ENCODE measurements around the gene PCSK6.

PCSK6 gene

DNA sequence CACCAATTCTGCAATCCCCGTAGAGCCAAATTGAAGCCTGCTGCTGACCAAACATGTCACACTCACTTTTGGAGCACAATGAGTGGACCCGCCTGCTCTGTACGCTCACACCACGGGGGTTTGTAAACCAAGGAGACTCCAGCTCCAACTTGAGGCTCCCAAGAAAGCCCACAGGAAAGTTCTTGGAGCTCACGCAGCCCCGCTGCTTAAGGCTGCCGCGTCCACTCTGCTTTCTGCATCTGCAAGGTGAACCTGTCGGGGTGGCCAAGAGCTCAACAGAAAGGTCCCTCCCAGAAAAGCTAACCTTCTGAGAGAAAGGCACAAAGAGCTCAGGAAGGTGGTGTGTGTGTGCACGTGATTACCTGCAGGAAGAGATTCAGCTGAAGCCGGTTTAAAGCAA, 94.9 kb downstream of the PCSK6 start:
- no peak for DNase-seq (ENCODE audit: extremely low spot score)
- TF ChIP-seq, protein P1, sequence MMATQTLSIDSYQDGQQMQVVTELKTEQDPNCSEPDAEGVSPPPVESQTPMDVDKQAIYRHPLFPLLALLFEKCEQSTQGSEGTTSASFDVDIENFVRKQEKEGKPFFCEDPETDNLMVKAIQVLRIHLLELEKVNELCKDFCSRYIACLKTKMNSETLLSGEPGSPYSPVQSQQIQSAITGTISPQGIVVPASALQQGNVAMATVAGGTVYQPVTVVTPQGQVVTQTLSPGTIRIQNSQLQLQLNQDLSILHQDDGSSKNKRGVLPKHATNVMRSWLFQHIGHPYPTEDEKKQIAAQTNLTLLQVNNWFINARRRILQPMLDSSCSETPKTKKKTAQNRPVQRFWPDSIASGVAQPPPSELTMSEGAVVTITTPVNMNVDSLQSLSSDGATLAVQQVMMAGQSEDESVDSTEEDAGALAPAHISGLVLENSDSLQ (IDR thresholded peaks at IDR 0.05) = no peak
- TF ChIP-seq ZNF384 (IDR thresholded peaks at IDR 0.05) (no peak), FOXK2 (IDR thresholded peaks at IDR 0.05) (no peak), NFRKB (IDR thresholded peaks at IDR 0.05) (no peak), FOXM1 (IDR thresholded peaks at IDR 0.05; ENCODE audit: borderline replicate concordance) (no peak), HDGF (IDR thresholded peaks at IDR 0.05; ENCODE audit: borderline replicate concordance) (no peak), SUZ12 (IDR thresholded peaks at IDR 0.05) (no peak), SP1 (IDR thresholded peaks at IDR 0.05) (no peak)
- POLR2A ChIA-PET = no interaction called here
- CTCF ChIA-PET = no interaction called here

- no peak for DNase-seq (ENCODE audit: extremely low spot score)
- POLR2A ChIA-PET = no interaction called here
- TF ChIP-seq CTBP1 (IDR thresholded peaks at IDR 0.05; ENCODE audit: borderline replicate concordance) (no peak), LEF1 (IDR thresholded peaks at IDR 0.05; ENCODE audit: borderline replicate concordance) (no peak), NFRKB (IDR thresholded peaks at IDR 0.05) (no peak), FOXK2 (IDR thresholded peaks at IDR 0.05) (no peak), ARNT (IDR thresholded peaks at IDR 0.05) (no peak), L3MBTL2 (conservative IDR thresholded peaks at IDR 0.05) (no peak), TARDBP (IDR thresholded peaks at IDR 0.05) (no peak), BHLHE40 (IDR thresholded peaks at IDR 0.05; ENCODE audit: borderline replicate concordance) (no peak), ZNF384 (IDR thresholded peaks at IDR 0.05) (no peak), FOXA1 (IDR thresholded peaks at IDR 0.05) (no peak), SP1 (IDR thresholded peaks at IDR 0.05) (no peak), FOXM1 (IDR thresholded peaks at IDR 0.05; ENCODE audit: borderline replicate concordance) (no peak), SUZ12 (IDR thresholded peaks at IDR 0.05) (no peak), HDGF (IDR thresholded peaks at IDR 0.05; ENCODE audit: borderline replicate concordance) (no peak)
- TF ChIP-seq, protein P1 (IDR thresholded peaks at IDR 0.05) = no peak
- CTCF ChIA-PET = no interaction called here
These were observed 95.4 kb downstream of the PCSK6 start for GRCh38 chr15:101394056-101394630.

- DNase-seq (ENCODE audit: extremely low spot score) = no peak
- TF ChIP-seq ELF4 (IDR thresholded peaks at IDR 0.05) = no peak
- TF ChIP-seq HDGF (IDR thresholded peaks at IDR 0.05; ENCODE audit: borderline replicate concordance) = no peak
- no peak for TF ChIP-seq SP1 (IDR thresholded peaks at IDR 0.05)
- TF ChIP-seq LEF1 (IDR thresholded peaks at IDR 0.05; ENCODE audit: borderline replicate concordance) = no peak
- CTCF ChIA-PET = no interaction called here
- POLR2A ChIA-PET = no interaction called here
These were observed 96.3 kb downstream of the PCSK6 start for GRCh38 chr15:101393172-101393571.

GRCh38 chr15:101391981-101392640, 97.4 kb downstream of the PCSK6 start:
- POLR2A ChIA-PET = no interaction called here
- no peak for DNase-seq (ENCODE audit: extremely low spot score)
- TF ChIP-seq TARDBP (IDR thresholded peaks at IDR 0.05) (no peak), BHLHE40 (IDR thresholded peaks at IDR 0.05; ENCODE audit: borderline replicate concordance) (no peak), ZNF384 (IDR thresholded peaks at IDR 0.05) (no peak), ARNT (IDR thresholded peaks at IDR 0.05) (no peak), LEF1 (IDR thresholded peaks at IDR 0.05; ENCODE audit: borderline replicate concordance) (no peak), SP1 (IDR thresholded peaks at IDR 0.05) (no peak), SUZ12 (IDR thresholded peaks at IDR 0.05) (no peak), NFRKB (IDR thresholded peaks at IDR 0.05) (no peak), FOXA1 (IDR thresholded peaks at IDR 0.05) (no peak), CTBP1 (IDR thresholded peaks at IDR 0.05; ENCODE audit: borderline replicate concordance) (no peak), HDGF (IDR thresholded peaks at IDR 0.05; ENCODE audit: borderline replicate concordance) (no peak), FOXK2 (IDR thresholded peaks at IDR 0.05) (no peak), FOXM1 (IDR thresholded peaks at IDR 0.05; ENCODE audit: borderline replicate concordance) (no peak), ELF4 (IDR thresholded peaks at IDR 0.05) (no peak), L3MBTL2 (conservative IDR thresholded peaks at IDR 0.05) (no peak)
- TF ChIP-seq, protein P1 (IDR thresholded peaks at IDR 0.05) = no peak
- CTCF ChIA-PET = no interaction called here

DNA sequence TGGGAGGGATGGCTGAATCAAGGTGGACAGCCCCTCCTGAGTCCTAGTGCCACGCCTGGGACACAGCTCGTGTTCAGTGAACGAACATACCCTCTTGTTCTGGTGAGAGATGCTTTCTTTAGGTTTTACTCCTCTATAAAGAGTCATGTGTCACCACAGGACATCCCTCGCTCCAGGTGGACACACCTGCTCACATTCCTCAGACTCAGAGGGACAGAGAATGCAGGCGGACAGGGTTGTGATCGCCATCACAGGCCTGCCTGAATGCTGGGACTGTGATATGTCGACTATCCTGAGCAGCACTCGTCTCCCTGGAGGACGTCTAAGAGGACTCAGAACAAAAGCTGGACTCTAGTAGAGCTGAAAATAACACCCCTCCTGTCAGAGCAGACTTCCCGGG, 98.1 kb downstream of the PCSK6 start:
- CTCF ChIA-PET = no interaction called here
- POLR2A ChIA-PET = no interaction called here
- no peak for DNase-seq (ENCODE audit: extremely low spot score)
- TF ChIP-seq ZNF384 (IDR thresholded peaks at IDR 0.05) (no peak), HDGF (IDR thresholded peaks at IDR 0.05; ENCODE audit: borderline replicate concordance) (no peak), TARDBP (IDR thresholded peaks at IDR 0.05) (no peak), FOXK2 (IDR thresholded peaks at IDR 0.05) (no peak), SP1 (IDR thresholded peaks at IDR 0.05) (no peak), BHLHE40 (IDR thresholded peaks at IDR 0.05; ENCODE audit: borderline replicate concordance) (no peak), FOXM1 (IDR thresholded peaks at IDR 0.05; ENCODE audit: borderline replicate concordance) (no peak), SUZ12 (IDR thresholded peaks at IDR 0.05) (no peak), CTBP1 (IDR thresholded peaks at IDR 0.05; ENCODE audit: borderline replicate concordance) (no peak), ARNT (IDR thresholded peaks at IDR 0.05) (no peak), LEF1 (IDR thresholded peaks at IDR 0.05; ENCODE audit: borderline replicate concordance) (no peak), FOXA1 (IDR thresholded peaks at IDR 0.05) (no peak), NFRKB (IDR thresholded peaks at IDR 0.05) (no peak), ELF4 (IDR thresholded peaks at IDR 0.05) (no peak), L3MBTL2 (conservative IDR thresholded peaks at IDR 0.05) (no peak)
- TF ChIP-seq, protein P1 (IDR thresholded peaks at IDR 0.05) = no peak
